GM04503 (cell line): ENCODE measurements around the gene CORO1C.

Experiments used
- DNase-seq: peaks from one replicate; pipeline ENCODE4 v3.0.0-alpha.2; 2012; ENCODE audit warnings: low read depth

Gene CORO1C

GRCh38 chr12:108598553-108599250, 132.6 kb downstream of the CORO1C start:
- no peak for DNase-seq

GRCh38 chr12:108597559-108598471, 133.5 kb downstream of the CORO1C start, which contains the start of gene TMEM119:
TSS of gene TMEM119 (minus strand) at chr12:108598084. CDS start at chr12:108592383, 5,701 bp downstream.
- DNase-seq, result no peak

GRCh38 chr12:108596854-108597558, 134.3 kb downstream of the CORO1C start:
- DNase-seq, result no peak

- no peak for DNase-seq
These were observed 135.3 kb downstream of the CORO1C start for GRCh38 chr12:108595711-108596647.
